HG03575 (cell line): ENCODE results near the gene MAPK10.
"Not testable (repeated sequence)": the region's sequence is repeated elsewhere in the genome, so short reads cannot be mapped to it uniquely, and the experiment has no call there.

Source experiments
- ATAC-seq: cut with Tn5 transposase; IDR thresholded peaks from one replicate; pipeline ENCODE4 v1.9.1; 2021; ENCODE audit not compliant: unreplicated experiment, insufficient number of reproducible peaks, low FRiP score; ENCODE audit errors: extremely low read depth

Gene MAPK10

DNA sequence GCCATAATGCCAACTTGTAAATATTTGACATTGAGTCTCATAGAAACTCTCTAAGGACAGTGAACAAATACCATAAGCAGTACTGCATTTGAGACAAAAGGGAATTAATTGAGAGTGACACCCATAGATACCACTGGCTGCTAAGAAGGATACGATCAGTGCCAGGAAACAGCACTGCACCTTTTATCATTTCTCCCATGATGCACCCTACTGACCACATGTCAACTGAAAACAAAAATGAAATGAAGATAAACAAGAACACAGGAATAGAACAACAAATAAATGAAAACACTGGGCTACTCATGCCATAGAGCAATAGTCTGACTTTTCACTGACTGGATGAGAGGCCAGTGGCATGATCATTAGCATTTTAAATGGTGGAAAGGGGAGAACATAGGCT, 270.8 kb downstream of the MAPK10 start:
- ATAC-seq = no peak

- ATAC-seq = not testable (repeated sequence)
Measured at GRCh38 chr4:86075796-86076195, 284.1 kb downstream of the MAPK10 start.

GRCh38 chr4:86060341-86060740, 299.5 kb downstream of the MAPK10 start:
- no peak for ATAC-seq

- no peak for ATAC-seq
Measured at GRCh38 chr4:86058621-86059020, 301.2 kb downstream of the MAPK10 start.

DNA sequence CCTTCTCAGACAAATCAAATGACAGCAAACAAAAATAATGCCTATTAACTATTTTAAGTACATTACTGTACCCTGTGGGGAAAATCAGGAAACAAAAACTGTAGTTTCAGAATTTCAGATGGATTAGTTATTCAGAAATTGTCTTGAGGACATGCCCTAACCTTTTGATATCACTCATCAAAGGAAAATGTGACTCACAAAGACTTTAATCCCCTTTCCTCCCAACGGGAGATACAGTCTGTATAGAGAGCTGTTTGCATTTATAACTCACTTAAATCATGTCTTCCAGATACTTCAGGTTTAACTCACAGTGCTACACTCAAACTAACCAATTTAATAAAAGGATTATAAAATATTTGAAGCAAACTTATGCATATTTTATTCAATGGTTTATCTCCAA, 304.0 kb downstream of the MAPK10 start:
- no peak for ATAC-seq

GRCh38 chr4:86054286-86055032, 305.4 kb downstream of the MAPK10 start:
- ATAC-seq = no peak

GRCh38 chr4:86050496-86050895, 309.4 kb downstream of the MAPK10 start:
- no peak for ATAC-seq

- no peak for ATAC-seq
Measured at GRCh38 chr4:86048426-86048825, 311.4 kb downstream of the MAPK10 start.

- no peak for ATAC-seq
Measured at GRCh38 chr4:86044593-86044985, 315.3 kb downstream of the MAPK10 start.

- ATAC-seq = no peak
Measured at GRCh38 chr4:86043755-86044592, 315.9 kb downstream of the MAPK10 start.

DNA sequence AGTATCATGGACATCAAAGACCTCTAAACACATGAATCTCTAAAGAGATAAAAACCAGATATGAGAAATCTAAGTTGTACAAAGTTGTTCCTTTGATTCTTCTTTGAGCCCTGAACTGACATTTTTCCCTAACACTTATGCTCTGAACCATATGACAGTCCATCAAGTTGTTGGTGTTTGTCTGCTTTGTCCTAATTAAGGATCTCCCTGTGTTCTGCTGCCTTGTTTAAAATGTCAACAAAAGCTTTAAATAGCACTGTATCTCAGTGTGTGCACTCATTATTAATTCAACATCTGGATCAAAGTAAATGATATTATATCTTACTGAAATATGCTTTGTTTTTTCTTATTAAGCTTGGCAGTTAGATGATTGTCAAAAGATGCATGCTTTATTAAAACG, 321.8 kb downstream of the MAPK10 start:
- ATAC-seq = no peak

- no peak for ATAC-seq
Measured at GRCh38 chr4:86036736-86037135, 323.1 kb downstream of the MAPK10 start.

GRCh38 chr4:86035688-86036087, 324.2 kb downstream of the MAPK10 start:
- no peak for ATAC-seq

- no peak for ATAC-seq
Measured at GRCh38 chr4:86034616-86035015, 325.2 kb downstream of the MAPK10 start.

GRCh38 chr4:86033171-86033570, 326.7 kb downstream of the MAPK10 start:
- no peak for ATAC-seq

DNA sequence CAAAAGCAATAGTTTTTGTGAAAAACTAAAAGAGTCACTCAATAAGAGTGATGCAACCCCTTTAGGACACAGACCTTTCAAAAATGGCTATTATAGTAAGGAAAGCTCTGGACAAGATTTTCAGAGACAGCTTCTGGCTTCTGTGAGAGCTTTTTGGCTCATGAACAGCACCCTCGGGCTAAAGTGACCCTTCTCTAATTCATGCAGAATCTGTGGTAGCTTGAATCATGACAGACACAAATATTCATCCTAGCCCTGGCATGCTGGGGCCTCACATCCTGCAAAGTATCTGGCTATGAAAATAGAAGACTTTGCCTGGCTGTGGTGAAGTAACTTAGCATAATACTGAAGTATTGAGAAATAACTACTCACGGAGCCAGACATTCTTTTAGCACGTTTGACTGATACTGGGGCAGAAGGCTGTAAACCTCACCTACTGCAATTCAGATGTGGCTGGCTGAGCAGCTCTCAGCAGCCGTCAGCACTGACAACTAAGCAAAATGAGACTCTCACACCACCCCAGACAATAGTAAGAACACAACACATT, 327.3 kb downstream of the MAPK10 start:
- no peak for ATAC-seq

DNA sequence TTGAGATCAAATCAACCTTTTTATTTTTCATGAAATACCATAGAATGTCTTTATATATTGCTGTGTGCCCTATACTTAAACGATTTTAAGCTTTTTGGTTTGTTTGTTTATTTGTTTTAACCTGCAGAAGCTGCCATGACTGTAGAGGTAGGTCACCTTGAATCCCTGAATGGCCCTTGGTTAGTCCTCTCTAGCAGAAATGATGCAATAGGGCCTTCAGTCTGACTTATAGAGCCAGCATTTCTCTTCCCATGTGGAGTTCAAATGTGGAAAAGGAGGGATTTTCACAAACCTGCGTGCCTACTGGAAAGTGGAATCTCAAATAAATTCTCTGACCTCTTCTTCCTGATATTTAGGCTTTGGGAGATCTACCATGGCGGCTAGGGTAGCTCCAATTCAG, 327.9 kb downstream of the MAPK10 start:
- no peak for ATAC-seq

DNA sequence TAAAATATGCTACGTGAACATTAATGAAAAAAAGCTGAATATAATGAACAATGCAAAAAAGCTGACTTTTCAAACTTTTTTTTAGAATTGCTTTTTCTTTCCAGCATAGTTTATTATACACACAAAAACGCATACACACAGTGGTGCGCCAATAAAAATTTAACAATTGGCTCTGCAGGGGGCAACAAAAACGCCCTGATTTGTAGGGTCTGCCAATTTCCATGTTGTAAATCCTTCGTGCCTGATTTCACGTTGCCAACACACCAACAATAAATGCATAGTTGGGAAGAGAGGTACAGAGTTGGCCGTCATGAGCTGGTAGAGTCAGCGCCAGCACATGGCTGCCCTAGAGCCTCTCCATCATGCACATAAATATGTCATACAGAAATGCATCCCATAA, 333.1 kb downstream of the MAPK10 start:
- no peak for ATAC-seq

DNA sequence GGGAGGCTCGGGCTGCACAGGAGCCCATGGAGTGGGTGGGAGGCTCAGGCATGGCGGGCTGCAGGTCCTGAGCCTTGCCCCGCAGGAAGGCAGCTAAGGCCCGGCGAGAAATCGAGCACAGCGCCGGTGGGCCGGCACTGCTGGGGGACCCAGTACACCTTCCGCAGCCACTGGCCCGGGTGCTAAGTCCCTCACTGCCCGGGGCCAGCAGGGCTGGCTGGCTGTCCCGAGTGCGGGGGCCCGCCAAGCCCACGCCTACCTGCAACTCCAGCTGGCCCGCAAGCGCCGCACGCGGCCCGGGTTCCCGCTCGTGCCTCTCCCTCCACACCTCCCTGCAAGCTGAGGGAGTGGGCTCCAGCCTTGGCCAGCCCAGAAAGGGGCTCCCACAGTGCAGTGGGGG, 338.2 kb downstream of the MAPK10 start:
- not testable (repeated sequence) for ATAC-seq

- no peak for ATAC-seq
Measured at GRCh38 chr4:86019906-86020305, 339.9 kb downstream of the MAPK10 start.
